Right atrium auricular region (tissue), 2 donors: ENCODE data around the gene STX11. TPM values are rescaled to one million over a fixed set of nuclear protein-coding genes. Genes with fewer than 3 reads are reported as not detected.

Experiments
- DNase-seq: peaks from one replicate; pipeline ENCODE4 v3.0.0-alpha.2; 2019; ENCODE audit warnings: low spot score
- H3K27ac ChIP-seq, 2 donors: fragments of 200-600 bp; sonication (generic); 1 replicate in 1 of 2; 2 replicates in 1 of 2; pipeline ENCODE4 v1.5.1; 2016 to 2019
- H3K27me3 ChIP-seq, 2 donors: fragments of 200-600 bp; sonication (generic); one replicate each; pipeline versions ENCODE4 v1.5.1 to v1.6.0; 2017 to 2019
- H3K36me3 ChIP-seq: fragments of 200-600 bp; sonication (generic); one replicate; pipeline ENCODE4 v1.5.1; 2016
- H3K4me1 ChIP-seq, 2 donors: fragments of 200-600 bp; sonication (generic); one replicate each; pipeline versions ENCODE4 v1.5.1 to v1.6.0; 2017 to 2019
- H3K4me3 ChIP-seq, 2 donors: fragments of 200-600 bp; sonication (generic); 1 replicate in 1 of 2; 2 replicates in 1 of 2; pipeline ENCODE4 v1.5.1; 2017 to 2019; ENCODE audit warnings: mild to moderate bottlenecking in 1 of 2, moderate library complexity in 1 of 2
- H3K9me3 ChIP-seq, 2 donors: fragments of 200-600 bp; sonication (generic); one replicate each; pipeline ENCODE4 v1.5.1; 2019
- CTCF ChIP-seq, 2 donors: fragments of 200-600 bp; sonication (generic); IDR thresholded peaks; one replicate each; pipeline ENCODE4 v1.5.1; 2019; ENCODE audit warnings: antibody characterized with exemption in 2 of 2
- total RNA-seq, 2 donors: library from RNA; depleted of rRNA; stranded (reverse); fragments of >200 nt; gene quantifications; one replicate each; pipeline ENCODE4 v1.1.0, GENCODE V29; 2016

Gene STX11
- total RNA-seq, 2 donors from 2014 or later, result 7.3 to 21.5 TPM

GRCh38 chr6:144232832-144233230 is 82.5 kb downstream of the STX11 start:
- H3K4me1 ChIP-seq, result peaks cover 0 to 9% of the 10 kb centered on the region in 2 donors
- no peaks in the 10 kb centered on the region for H3K36me3 ChIP-seq
- H3K27ac ChIP-seq, result no peak overlapping the region
- H3K9me3 ChIP-seq, result no peaks in the 10 kb centered on the region
- no peaks in the 10 kb centered on the region for H3K27me3 ChIP-seq
- no peak for TF ChIP-seq CTCF (IDR thresholded peaks at IDR 0.05)
- no peak for DNase-seq
- no peak overlapping the region for H3K4me3 ChIP-seq

GRCh38 chr6:144234399-144234798 is 84.1 kb downstream of the STX11 start:
- DNase-seq, result no peak
- H3K27ac ChIP-seq, result no peak overlapping the region
- TF ChIP-seq CTCF (IDR thresholded peaks at IDR 0.05), result no peak
- H3K27me3 ChIP-seq, result no peaks in the 10 kb centered on the region
- H3K9me3 ChIP-seq, result no peaks in the 10 kb centered on the region
- H3K36me3 ChIP-seq, result no peaks in the 10 kb centered on the region
- H3K4me3 ChIP-seq, result no peak overlapping the region
- H3K4me1 ChIP-seq, result peaks cover 0 to 9% of the 10 kb centered on the region in 2 donors

GRCh38 chr6:144234935-144235334 is 84.6 kb downstream of the STX11 start:
- no peak overlapping the region for H3K4me3 ChIP-seq
- peaks cover 0 to 9% of the 10 kb centered on the region in 2 donors for H3K4me1 ChIP-seq
- TF ChIP-seq CTCF (IDR thresholded peaks at IDR 0.05), result no peak
- no peaks in the 10 kb centered on the region for H3K27me3 ChIP-seq
- H3K9me3 ChIP-seq, result no peaks in the 10 kb centered on the region
- H3K27ac ChIP-seq, result no peak overlapping the region
- no peak for DNase-seq
- H3K36me3 ChIP-seq, result no peaks in the 10 kb centered on the region

Other genes starting within 250 kb of the STX11 start
- 1 to 10 TPM; 6.8 to 8.5 TPM for gene PLAGL1, start 142.3 kb upstream of the STX11 start, total RNA-seq
- gene SF3B5, start 54.9 kb upstream of the STX11 start, total RNA-seq, result 100 to 1,000 TPM; 113 to 146 TPM
- 10 to 100 TPM; 57.5 to 75.8 TPM for gene UTRN, start 134.8 kb downstream of the STX11 start, total RNA-seq